Measurements from ENCODE around the gene HNF4A. TPM values are rescaled to one million over a fixed set of nuclear protein-coding genes. Genes with fewer than 3 reads are reported as not detected.
"Not testable (repeated sequence)": the region's sequence is repeated elsewhere in the genome, so short reads cannot be mapped to it uniquely, and the experiment has no call there.

The HNF4A gene
- total RNA-seq, 1 donor from 2014 or later: not detected

DNA sequence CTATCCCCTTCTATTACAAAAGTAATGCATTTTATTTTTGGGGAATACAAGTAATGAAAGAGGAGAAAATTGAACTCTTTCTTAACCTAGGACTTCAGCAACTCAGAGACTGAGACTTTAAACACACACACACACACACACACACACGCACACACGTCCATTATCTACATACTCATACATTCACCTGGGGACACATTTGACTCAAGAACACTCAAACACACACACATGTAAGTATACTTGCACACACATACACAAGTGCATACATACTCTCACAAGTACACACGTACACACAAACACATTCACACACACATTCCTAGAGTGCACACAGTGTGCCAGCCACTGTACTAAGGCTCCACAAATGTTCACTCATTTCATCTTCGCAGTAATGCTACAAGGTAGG, 20.8 kb upstream of the HNF4A start:
- H3K27me3 Mint-ChIP-seq: peaks cover 6% of the 10 kb centered on the region
- no peak overlapping the region for H3K4me3 Mint-ChIP-seq
- no peak for DNase-seq
- H3K4me1 Mint-ChIP-seq: no peaks in the 10 kb centered on the region
- no peaks in the 10 kb centered on the region for H3K9me3 Mint-ChIP-seq
- no peaks in the 10 kb centered on the region for H3K36me3 Mint-ChIP-seq (ENCODE audit: low read depth)
- H3K27ac Mint-ChIP-seq: no peak overlapping the region
- intact Hi-C loops (cut with micrococcal nuclease): no loop called here

DNA sequence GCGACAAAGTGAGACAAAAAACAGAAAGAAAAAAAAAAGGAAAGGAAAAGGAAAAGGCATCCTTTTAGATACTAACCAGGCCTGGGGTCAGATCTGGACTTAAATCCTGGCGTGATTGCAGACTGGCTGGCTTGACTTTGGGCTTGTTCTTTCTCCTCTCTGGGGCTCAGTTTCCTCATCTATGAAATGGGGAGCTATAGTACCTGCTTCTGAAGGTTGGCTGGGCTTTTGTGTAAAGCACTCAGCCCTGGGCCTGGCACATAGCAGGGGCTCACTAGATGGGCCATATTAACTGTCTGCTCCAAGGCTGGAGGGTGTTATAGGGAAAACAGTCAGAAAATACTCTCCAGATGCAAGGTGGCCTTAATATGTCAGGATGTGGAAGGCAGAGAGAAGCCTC, 19.8 kb upstream of the HNF4A start:
- Mint-ChIP-seq H3K36me3 (ENCODE audit: low read depth) (no peaks in the 10 kb centered on the region), H3K27me3 (peaks cover 2% of the 10 kb centered on the region), H3K4me1 (no peaks in the 10 kb centered on the region), H3K4me3 (no peak overlapping the region), H3K9me3 (no peaks in the 10 kb centered on the region), H3K27ac (no peak overlapping the region)
- intact Hi-C loops (cut with micrococcal nuclease): no loop called here
- DNase-seq: no peak

DNA sequence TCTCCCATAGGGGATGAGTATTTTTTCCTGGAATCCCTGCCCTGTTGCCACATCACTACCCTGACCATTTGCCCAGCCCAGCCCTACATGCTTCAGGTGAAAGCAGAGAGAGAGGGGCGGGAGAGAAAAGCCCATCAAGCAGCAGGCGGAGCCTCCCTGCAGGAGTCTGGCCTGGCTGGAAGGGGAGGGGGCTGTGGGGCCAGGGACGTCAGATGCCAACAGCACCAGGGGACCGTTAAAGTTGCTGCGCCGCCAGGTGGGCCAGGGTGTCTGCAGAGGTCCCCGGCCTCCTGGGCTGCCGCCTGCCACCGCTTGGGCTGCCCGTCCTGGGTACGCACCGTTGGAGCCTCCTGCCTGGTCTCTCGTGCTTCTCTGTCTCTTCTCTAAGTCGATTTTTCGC, 19.4 kb upstream of the HNF4A start:
- no peak overlapping the region for H3K27ac Mint-ChIP-seq
- peaks cover 2% of the 10 kb centered on the region for H3K27me3 Mint-ChIP-seq
- H3K4me3 Mint-ChIP-seq: no peak overlapping the region
- DNase-seq: no peak
- intact Hi-C loops (cut with micrococcal nuclease): no loop called here
- H3K4me1 Mint-ChIP-seq: no peaks in the 10 kb centered on the region
- no peaks in the 10 kb centered on the region for H3K36me3 Mint-ChIP-seq (ENCODE audit: low read depth)
- H3K9me3 Mint-ChIP-seq: no peaks in the 10 kb centered on the region

DNA sequence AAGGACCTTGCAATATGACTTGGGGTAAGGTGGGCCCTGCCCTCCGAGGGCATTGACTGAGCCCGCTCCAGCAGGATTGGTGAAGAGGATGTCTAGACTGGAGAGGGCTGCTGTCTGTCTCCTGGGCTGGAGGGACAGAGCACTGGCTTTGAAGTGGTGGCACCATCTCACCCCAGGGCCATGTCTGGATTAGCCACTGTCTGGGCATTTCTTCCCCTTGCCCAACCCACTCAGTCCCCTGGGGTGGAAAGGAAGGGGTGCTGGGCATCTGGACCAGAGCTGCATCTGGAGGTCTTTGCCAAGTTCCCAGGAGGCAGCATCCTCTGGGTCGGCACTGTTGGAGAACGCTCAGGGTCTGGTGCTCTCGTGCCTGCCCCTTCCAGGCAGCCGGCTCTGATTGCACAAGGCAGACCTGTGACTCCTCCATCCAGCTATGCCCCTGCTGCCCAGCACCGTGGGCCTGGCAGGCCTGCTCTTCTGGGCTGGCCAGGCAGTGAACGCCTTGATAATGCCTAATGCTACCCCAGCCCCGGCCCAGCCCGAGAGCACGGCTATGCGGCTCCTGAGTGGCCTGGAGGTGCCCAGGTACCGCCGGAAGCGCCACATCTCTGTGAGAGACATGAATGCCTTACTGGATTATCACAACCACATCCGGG, 18.6 kb upstream of the HNF4A start, which contains the start of gene R3HDML:
R3HDML (plus strand) TSS at position 319 of the 656 bp plus-strand sequence; CDS start at position 434, 115 bp downstream.
- H3K27me3 Mint-ChIP-seq: no peaks in the 10 kb centered on the region
- no peak within 1 kb of the TSS for H3K4me3 Mint-ChIP-seq
- H3K4me1 Mint-ChIP-seq: no peaks in the 10 kb centered on the region
- H3K27ac Mint-ChIP-seq: no peak within 1 kb of the TSS
- H3K36me3 Mint-ChIP-seq (ENCODE audit: low read depth): no peaks in the 10 kb centered on the region
- DNase-seq: no peak
- intact Hi-C loops (cut with micrococcal nuclease): no loop called here
- no peaks in the 10 kb centered on the region for H3K9me3 Mint-ChIP-seq

DNA sequence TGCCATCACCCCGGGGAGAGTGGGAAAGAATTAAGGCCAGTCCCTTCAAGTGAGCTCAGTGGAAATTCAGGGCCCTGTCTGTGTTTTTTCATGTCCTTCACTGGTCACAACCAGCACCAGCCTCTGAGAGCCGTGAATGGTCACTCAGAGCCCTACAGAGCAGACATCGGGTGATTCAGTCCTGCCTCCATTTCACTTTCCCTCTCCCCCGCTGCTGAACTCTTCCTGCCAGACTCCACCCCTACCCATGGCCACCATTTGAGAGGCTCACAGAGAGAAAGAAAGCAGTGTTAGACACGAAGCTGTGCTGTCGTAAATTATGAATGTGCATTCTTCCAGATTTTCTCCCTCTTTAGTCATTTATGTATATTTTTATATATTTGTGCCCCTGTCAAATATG, 13.3 kb upstream of the HNF4A start:
- H3K9me3 Mint-ChIP-seq: no peaks in the 10 kb centered on the region
- DNase-seq: no peak
- intact Hi-C loops (cut with micrococcal nuclease): no loop called here
- H3K4me3 Mint-ChIP-seq: no peak overlapping the region
- no peaks in the 10 kb centered on the region for H3K4me1 Mint-ChIP-seq
- no peaks in the 10 kb centered on the region for H3K27me3 Mint-ChIP-seq
- H3K27ac Mint-ChIP-seq: no peak overlapping the region
- no peaks in the 10 kb centered on the region for H3K36me3 Mint-ChIP-seq (ENCODE audit: low read depth)

DNA sequence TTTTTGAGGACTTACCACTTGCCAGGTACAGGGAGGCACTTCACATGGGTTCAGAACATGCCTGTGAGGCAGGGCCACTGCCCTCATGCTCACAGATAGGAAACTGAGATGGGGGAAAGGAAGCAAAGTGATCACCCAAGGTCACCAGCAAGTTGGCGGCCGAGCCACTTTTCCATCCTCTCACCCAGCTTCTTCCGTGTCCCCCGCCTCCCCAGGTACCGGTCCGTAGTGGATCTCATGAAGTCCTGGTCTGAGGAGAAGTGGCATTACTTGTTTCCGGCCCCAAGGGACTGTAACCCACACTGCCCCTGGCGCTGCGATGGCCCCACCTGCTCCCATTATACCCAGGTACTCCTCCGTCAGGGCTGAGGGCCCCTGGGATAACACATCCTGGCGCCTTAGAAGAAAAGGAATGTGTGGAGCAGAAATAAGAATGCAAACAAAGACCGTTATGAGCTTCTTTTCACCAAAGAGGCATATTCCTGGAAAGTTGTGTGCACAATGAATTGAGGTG, 12.3 kb upstream of the HNF4A start:
- Mint-ChIP-seq H3K27me3 (no peaks in the 10 kb centered on the region), H3K9me3 (no peaks in the 10 kb centered on the region)
- DNase-seq: no peak

DNA sequence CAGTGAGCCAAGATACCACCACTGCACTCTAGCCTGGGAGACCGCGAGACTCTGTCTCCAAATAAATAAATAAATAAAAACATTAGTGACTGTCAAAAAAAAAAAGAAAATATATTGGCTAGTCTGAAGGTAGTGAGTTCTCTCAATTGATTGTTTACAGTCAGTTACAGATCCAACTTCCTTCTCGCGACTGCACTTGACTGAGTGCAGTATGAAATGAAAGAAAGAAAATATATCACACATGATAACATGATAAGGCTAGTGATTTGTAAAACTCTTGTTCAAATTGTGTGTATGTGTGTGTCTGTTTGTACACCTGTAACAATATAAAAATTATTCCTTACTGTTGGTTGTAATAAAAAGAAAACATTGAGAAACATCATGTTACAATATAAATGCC, 10.8 kb upstream of the HNF4A start:
- no peak for DNase-seq
- no peak overlapping the region for H3K27ac Mint-ChIP-seq
- no peaks in the 10 kb centered on the region for H3K36me3 Mint-ChIP-seq (ENCODE audit: low read depth)
- intact Hi-C loops (cut with micrococcal nuclease): no loop called here
- H3K4me3 Mint-ChIP-seq: no peak overlapping the region
- H3K9me3 Mint-ChIP-seq: no peaks in the 10 kb centered on the region
- peaks cover 3% of the 10 kb centered on the region for H3K27me3 Mint-ChIP-seq
- H3K4me1 Mint-ChIP-seq: no peaks in the 10 kb centered on the region

More for the DNA sequence above, 12.3 kb upstream of the HNF4A start:
- H3K36me3 Mint-ChIP-seq (ENCODE audit: low read depth): no peaks in the 10 kb centered on the region
- no peaks in the 10 kb centered on the region for H3K4me1 Mint-ChIP-seq
- no peak overlapping the region for H3K4me3 Mint-ChIP-seq
- H3K27ac Mint-ChIP-seq: no peak overlapping the region
- intact Hi-C loops (cut with micrococcal nuclease): no loop called here

DNA sequence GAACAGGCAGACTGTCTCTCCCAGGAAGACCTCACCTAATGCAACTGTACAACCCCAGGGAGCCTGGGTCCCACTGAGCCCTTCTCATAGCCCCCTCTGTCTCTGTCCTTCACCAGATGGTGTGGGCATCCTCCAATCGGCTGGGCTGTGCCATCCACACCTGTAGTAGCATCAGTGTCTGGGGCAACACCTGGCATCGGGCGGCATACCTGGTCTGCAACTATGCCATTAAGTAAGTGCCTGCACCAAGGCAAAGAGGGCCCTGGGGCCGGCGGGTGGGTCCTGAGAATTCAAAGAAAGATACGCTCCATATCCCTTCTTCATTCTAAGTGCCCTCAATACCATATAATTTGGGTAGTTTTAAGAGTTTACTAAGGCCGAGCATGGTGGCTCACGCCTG, 10.4 kb upstream of the HNF4A start:
- Mint-ChIP-seq H3K27ac (no peak overlapping the region), H3K4me1 (no peaks in the 10 kb centered on the region), H3K36me3 (ENCODE audit: low read depth) (no peaks in the 10 kb centered on the region), H3K27me3 (peaks cover 3% of the 10 kb centered on the region), H3K4me3 (no peak overlapping the region), H3K9me3 (no peaks in the 10 kb centered on the region)
- DNase-seq: no peak
- intact Hi-C loops (cut with micrococcal nuclease): no loop called here

DNA sequence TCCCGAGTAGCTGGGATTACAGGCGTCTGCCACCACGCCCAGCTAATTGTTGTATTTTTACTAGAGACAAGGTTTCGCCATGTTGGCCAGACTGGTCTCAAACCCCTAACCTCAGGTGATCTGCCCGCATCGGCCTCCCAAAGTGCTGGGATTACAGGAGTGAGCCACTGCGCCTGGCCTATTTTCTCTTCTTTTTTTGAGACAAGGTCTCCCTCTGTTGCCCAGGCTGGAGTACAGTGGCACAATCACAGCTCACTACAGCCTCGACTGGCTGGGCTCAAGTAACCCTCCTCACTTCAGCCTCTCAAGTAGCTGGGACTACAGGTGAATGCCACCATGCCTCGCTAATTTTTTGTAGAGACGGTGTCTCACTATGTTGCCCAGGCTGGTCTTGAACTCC, 9.6 kb upstream of the HNF4A start:
- H3K27me3 Mint-ChIP-seq; H3K9me3 Mint-ChIP-seq; H3K36me3 Mint-ChIP-seq (ENCODE audit: low read depth); intact Hi-C loops (cut with micrococcal nuclease); H3K27ac Mint-ChIP-seq; DNase-seq; H3K4me3 Mint-ChIP-seq; H3K4me1 Mint-ChIP-seq: not testable (repeated sequence)

DNA sequence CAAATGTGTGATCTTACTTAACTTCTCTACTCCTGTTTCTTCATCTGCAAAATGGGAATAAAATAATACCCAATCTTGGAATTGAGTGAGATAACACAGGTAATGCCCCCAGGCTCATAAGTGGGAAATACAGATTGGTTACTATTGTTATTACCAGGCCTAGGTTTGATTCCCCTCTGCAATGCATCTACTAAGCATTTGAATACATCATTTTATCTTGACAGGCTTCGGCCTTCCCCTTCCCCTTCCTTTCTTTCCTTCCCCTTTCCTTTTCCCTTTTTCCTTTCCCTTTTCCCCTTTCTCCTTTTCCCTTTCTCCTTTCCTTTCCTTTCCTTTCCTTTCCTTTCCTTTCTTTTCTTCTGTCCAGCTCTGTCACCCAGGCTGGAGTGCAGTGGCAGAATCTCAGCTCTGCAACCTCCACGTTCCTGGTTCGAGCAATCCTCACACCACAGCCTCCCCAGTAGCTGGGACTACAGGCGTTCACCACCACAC, 7.3 kb upstream of the HNF4A start:
- no peaks in the 10 kb centered on the region for H3K4me1 Mint-ChIP-seq
- peaks cover 4% of the 10 kb centered on the region for H3K27me3 Mint-ChIP-seq
- H3K36me3 Mint-ChIP-seq (ENCODE audit: low read depth): no peaks in the 10 kb centered on the region
- no peak for DNase-seq
- no peak overlapping the region for H3K4me3 Mint-ChIP-seq
- H3K9me3 Mint-ChIP-seq: no peaks in the 10 kb centered on the region
- no peak overlapping the region for H3K27ac Mint-ChIP-seq
- intact Hi-C loops (cut with micrococcal nuclease): no loop called here

DNA sequence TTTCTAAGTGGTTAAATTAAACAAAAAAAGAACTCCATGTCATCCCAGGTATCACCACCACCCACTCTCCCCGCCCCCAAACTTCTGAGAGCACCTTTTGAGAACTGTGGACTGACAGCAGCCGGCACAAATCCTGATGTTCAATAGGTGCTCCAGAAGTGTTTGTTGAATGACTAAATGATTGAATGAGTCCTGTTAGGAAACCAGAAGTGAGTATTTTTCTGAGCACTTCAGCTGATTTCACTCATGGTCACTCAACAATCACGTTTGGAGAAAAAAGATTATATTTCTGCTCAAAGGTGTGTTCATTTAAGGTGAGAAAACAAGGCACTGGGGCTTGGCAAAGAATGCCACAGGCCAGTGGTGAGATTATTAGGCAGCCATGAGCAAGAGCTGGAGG, 6.2 kb upstream of the HNF4A start:
- H3K9me3 Mint-ChIP-seq: no peaks in the 10 kb centered on the region

DNA sequence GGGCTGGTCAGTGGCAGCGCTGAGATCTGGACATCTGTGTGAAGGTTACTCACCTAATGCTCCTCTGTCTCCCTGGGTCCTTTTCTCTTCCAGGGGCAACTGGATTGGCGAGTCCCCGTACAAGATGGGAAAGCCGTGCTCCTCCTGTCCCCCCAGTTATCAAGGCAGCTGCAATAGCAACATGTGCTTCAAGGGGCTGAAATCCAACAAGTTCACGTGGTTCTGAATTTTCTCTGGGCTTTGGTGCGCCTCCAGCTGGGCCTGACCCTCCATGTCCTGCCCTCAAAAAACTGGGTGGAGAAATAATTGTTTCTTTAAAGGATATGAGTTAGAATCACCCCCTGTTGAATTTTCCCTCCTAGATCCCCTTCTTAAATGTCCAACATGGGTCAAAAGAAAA, 4.9 kb upstream of the HNF4A start:
- no peak for DNase-seq
- Mint-ChIP-seq H3K9me3 (no peaks in the 10 kb centered on the region), H3K27me3 (peaks cover 4% of the 10 kb centered on the region), H3K27ac (no peak overlapping the region), H3K36me3 (ENCODE audit: low read depth) (no peaks in the 10 kb centered on the region), H3K4me1 (no peaks in the 10 kb centered on the region), H3K4me3 (no peak overlapping the region)
- intact Hi-C loops (cut with micrococcal nuclease): no loop called here

More for the DNA sequence above, 6.2 kb upstream of the HNF4A start:
- no peaks in the 10 kb centered on the region for H3K4me1 Mint-ChIP-seq
- DNase-seq: no peak
- H3K27ac Mint-ChIP-seq: no peak overlapping the region
- peaks cover 4% of the 10 kb centered on the region for H3K27me3 Mint-ChIP-seq
- intact Hi-C loops (cut with micrococcal nuclease): no loop called here
- H3K4me3 Mint-ChIP-seq: no peak overlapping the region
- H3K36me3 Mint-ChIP-seq (ENCODE audit: low read depth): no peaks in the 10 kb centered on the region

DNA sequence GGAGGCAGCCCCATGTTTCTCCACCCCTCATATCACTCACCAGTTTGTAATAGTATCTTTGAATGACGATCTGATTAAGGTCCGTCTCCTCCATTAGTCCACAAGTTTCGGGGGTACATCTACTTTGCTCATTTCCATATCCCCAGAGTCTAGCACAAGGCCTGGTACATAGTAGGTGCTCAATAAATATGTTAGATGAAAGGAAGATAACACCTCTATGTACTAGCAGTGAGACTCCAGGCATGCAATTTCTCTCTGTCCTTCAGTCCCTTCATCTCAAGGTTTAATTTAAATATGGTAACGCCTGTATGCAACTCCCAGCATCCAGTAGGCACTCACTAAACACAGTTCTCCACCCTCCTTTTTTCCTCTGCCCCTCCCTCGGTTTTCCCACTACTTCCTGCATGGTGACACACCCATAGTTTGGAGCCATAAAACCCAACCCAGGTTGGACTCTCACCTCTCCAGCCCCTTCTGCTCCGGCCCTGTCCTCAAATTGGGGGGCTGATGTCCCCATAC, 461 bp upstream of the HNF4A start:
- H3K4me1 Mint-ChIP-seq: no peaks in the 10 kb centered on the region
- H3K27ac Mint-ChIP-seq: no peak overlapping the region
- peaks cover 6% of the 10 kb centered on the region for H3K27me3 Mint-ChIP-seq
- intact Hi-C loops (cut with micrococcal nuclease): no loop called here
- no peak overlapping the region for H3K4me3 Mint-ChIP-seq
- H3K9me3 Mint-ChIP-seq: no peaks in the 10 kb centered on the region
- H3K36me3 Mint-ChIP-seq (ENCODE audit: low read depth): no peaks in the 10 kb centered on the region
- DNase-seq: no peak

DNA sequence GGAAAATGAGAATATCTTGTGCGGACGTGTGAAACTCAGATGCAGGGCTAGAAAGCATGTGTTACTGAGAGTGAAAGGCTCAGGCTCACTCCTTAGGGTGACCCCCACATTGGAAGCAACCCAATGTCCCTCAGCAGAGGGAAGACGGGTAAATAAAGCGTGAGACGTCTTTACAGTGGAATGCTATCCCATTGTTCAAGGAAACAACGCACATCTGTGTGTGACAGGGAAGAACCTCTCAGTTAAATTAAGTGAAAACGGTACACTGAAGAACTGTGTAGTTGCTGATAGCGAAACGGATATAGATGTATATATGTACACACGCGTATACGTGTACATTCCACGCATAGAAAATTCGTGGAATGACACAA, 839 bp downstream of the HNF4A start:
- Mint-ChIP-seq H3K9me3 (no peaks in the 10 kb centered on the region), H3K27ac (no peak overlapping the region), H3K36me3 (ENCODE audit: low read depth) (no peaks in the 10 kb centered on the region), H3K4me3 (no peak overlapping the region), H3K4me1 (no peaks in the 10 kb centered on the region), H3K27me3 (peaks cover 9% of the 10 kb centered on the region)
- no peak for DNase-seq
- intact Hi-C loops (cut with micrococcal nuclease): no loop called here

DNA sequence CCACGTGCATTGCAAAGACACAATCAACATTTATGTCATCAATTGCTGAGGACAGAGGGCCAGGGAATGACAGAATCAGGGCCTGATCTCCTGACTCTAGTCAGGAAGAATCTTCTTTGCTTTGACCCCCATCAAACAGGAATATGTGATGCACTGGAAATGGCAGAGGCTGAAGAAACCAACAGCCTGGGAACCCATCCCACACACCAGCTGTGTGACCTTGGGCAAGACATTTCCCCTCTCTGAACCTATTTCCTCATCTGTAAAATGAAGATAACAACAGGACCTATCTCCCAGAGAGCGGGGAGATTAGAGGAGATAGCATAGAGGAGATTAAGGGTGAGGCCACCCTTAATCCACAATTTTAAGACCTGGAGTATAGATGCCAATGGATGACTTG, 1.5 kb downstream of the HNF4A start:
- Mint-ChIP-seq H3K36me3 (ENCODE audit: low read depth) (no peaks in the 10 kb centered on the region), H3K9me3 (no peaks in the 10 kb centered on the region), H3K4me1 (no peaks in the 10 kb centered on the region), H3K4me3 (no peak overlapping the region), H3K27me3 (peaks cover 12% of the 10 kb centered on the region), H3K27ac (no peak overlapping the region)
- DNase-seq: no peak
- intact Hi-C loops (cut with micrococcal nuclease): no loop called here

Measured in activated CD4-positive, alpha-beta T cell treated with anti-CD3 and anti-CD28 coated beads, Interleukin-2, amount 10 ng/mL, durations not matched to agents 24 days and 14 days (primary cell).